ENCODE results near the gene A3GALT2.

A3GALT2 gene

DNA sequence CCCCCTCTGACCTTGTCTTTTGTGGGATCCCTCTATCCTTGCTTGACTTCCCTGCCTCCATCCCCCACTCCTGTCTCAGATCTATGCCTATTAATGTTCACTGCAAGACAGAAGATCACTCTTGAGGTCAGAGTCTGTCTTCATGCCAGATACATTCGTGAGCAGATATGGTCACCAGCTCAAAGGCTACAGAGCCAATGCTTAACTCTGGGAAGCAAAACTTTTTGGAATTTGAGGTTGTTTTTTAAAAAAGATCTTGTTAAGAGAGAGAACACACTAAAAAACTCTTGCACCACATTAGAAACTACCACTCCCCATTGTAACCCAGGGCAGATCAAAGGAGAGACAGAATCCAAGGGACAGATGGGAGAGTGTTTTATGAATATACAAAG lies 17.1 kb upstream of the A3GALT2 start:
- no peak for TF ChIP-seq ZNF335 (tag by site-specific recombination; conservative IDR thresholded peaks at IDR 0.05)
- TF ChIP-seq, protein P1, sequence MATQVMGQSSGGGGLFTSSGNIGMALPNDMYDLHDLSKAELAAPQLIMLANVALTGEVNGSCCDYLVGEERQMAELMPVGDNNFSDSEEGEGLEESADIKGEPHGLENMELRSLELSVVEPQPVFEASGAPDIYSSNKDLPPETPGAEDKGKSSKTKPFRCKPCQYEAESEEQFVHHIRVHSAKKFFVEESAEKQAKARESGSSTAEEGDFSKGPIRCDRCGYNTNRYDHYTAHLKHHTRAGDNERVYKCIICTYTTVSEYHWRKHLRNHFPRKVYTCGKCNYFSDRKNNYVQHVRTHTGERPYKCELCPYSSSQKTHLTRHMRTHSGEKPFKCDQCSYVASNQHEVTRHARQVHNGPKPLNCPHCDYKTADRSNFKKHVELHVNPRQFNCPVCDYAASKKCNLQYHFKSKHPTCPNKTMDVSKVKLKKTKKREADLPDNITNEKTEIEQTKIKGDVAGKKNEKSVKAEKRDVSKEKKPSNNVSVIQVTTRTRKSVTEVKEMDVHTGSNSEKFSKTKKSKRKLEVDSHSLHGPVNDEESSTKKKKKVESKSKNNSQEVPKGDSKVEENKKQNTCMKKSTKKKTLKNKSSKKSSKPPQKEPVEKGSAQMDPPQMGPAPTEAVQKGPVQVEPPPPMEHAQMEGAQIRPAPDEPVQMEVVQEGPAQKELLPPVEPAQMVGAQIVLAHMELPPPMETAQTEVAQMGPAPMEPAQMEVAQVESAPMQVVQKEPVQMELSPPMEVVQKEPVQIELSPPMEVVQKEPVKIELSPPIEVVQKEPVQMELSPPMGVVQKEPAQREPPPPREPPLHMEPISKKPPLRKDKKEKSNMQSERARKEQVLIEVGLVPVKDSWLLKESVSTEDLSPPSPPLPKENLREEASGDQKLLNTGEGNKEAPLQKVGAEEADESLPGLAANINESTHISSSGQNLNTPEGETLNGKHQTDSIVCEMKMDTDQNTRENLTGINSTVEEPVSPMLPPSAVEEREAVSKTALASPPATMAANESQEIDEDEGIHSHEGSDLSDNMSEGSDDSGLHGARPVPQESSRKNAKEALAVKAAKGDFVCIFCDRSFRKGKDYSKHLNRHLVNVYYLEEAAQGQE (tag by site-specific recombination; IDR thresholded peaks at IDR 0.05): no peak
- no peak for TF ChIP-seq YY1 (tag by site-specific recombination; IDR thresholded peaks at IDR 0.05)
- TF ChIP-seq ZNF521 (tag by site-specific recombination; IDR thresholded peaks at IDR 0.05): no peak
- TF ChIP-seq, protein P2, sequence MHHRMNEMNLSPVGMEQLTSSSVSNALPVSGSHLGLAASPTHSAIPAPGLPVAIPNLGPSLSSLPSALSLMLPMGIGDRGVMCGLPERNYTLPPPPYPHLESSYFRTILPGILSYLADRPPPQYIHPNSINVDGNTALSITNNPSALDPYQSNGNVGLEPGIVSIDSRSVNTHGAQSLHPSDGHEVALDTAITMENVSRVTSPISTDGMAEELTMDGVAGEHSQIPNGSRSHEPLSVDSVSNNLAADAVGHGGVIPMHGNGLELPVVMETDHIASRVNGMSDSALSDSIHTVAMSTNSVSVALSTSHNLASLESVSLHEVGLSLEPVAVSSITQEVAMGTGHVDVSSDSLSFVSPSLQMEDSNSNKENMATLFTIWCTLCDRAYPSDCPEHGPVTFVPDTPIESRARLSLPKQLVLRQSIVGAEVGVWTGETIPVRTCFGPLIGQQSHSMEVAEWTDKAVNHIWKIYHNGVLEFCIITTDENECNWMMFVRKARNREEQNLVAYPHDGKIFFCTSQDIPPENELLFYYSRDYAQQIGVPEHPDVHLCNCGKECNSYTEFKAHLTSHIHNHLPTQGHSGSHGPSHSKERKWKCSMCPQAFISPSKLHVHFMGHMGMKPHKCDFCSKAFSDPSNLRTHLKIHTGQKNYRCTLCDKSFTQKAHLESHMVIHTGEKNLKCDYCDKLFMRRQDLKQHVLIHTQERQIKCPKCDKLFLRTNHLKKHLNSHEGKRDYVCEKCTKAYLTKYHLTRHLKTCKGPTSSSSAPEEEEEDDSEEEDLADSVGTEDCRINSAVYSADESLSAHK (tag by site-specific recombination; IDR thresholded peaks at IDR 0.05): peak; percentile 80
- TF ChIP-seq, protein P3, sequence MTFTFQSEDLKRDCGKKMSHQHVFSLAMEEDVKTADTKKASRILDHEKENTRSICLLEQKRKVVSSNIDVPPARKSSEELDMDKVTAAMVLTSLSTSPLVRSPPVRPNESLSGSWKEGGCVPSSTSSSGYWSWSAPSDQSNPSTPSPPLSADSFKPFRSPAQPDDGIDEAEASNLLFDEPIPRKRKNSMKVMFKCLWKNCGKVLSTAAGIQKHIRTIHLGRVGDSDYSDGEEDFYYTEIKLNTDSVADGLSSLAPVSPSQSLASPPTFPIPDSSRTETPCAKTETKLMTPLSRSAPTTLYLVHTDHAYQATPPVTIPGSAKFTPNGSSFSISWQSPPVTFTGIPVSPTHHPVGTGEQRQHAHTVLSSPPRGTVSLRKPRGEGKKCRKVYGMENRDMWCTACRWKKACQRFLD (tag by site-specific recombination; IDR thresholded peaks at IDR 0.05): no peak
- no peak for TF ChIP-seq ZNF2 (tag by site-specific recombination; IDR thresholded peaks at IDR 0.05)
- Histone ChIP-seq H3K27ac (ENCODE audit: extremely low read depth, low read depth, low read length) (no peak overlapping the region; the same call in 1 of the 2 replicates), H3K9me3 (ENCODE audit: control insufficient read depth, insufficient read depth, low read depth, low read length) (no peaks in the 10 kb centered on the region), H3K4me3 (ENCODE audit: low read depth, low read length) (no peak overlapping the region), H3K36me3 (ENCODE audit: control insufficient read depth in 2 of 2, insufficient read depth in 1 of 2, low read length in 2 of 2) (peaks cover 0 to 42% of the 10 kb centered on the region in 2 experiments; a peak in 2 of 3 replicates), H3K4me1 (ENCODE audit: control insufficient read depth, insufficient read depth, low read length) (peaks cover 24% of the 10 kb centered on the region)
- ChIA-PET CTCF (interaction anchor here (0.6 to 2.6 kb wide), 2 partner anchors 42 to 1012 kb away, joined by 3 to 13 read pairs; no protein-coding TSS in a partner anchor), POLR2A (interaction anchor here (1.5 to 1.8 kb wide), 2 partner anchors 12 to 43 kb away, joined by 4 to 7 read pairs; no protein-coding TSS in a partner anchor)

DNA sequence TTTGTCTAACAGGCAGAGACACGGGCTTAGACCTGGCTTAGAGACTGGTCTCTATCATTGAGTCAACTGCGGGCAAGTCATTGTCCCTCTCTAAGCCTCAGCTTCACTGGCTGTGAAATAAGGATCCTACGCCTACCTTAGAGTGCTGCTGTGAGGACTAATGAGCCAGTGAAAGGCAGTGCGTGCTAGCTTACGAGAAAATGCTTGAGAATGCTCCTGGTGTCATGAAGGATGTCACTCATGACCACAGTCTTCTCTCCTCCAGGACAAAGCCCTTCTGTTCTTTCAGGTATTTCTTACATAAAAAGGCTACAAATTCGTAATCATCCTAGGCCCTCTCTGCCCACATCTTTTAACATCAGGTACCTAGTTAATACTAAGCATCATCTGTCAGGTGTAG lies 16.5 kb upstream of the A3GALT2 start:
- Histone ChIP-seq H3K4me1 (ENCODE audit: control insufficient read depth, insufficient read depth, low read length) (peaks cover 20% of the 10 kb centered on the region), H3K4me3 (ENCODE audit: low read depth, low read length) (no peak overlapping the region), H3K27ac (ENCODE audit: extremely low read depth, low read depth, low read length) (no peak overlapping the region), H3K36me3 (ENCODE audit: control insufficient read depth in 2 of 2, insufficient read depth in 1 of 2, low read length in 2 of 2) (peaks cover 0 to 43% of the 10 kb centered on the region in 2 experiments; a peak in 1 of 3 replicates), H3K9me3 (ENCODE audit: control insufficient read depth, insufficient read depth, low read depth, low read length) (no peaks in the 10 kb centered on the region)
- TF ChIP-seq ZNF112 (tag by site-specific recombination; IDR thresholded peaks at IDR 0.05) (no peak), ZNF184 (tag by site-specific recombination; IDR thresholded peaks at IDR 0.05) (no peak), ZNF37A (tag by site-specific recombination; IDR thresholded peaks at IDR 0.05) (no peak), KLF9 (tag by site-specific recombination; IDR thresholded peaks at IDR 0.05; ENCODE audit: low read depth) (no peak), ZNF48 (tag by site-specific recombination; IDR thresholded peaks at IDR 0.05) (no peak), ZBTB21 (tag by site-specific recombination; IDR thresholded peaks at IDR 0.05) (no peak), ZNF292 (tag by site-specific recombination; IDR thresholded peaks at IDR 0.05; ENCODE audit: borderline replicate concordance, low read depth) (no peak), WT1 (tag by site-specific recombination; IDR thresholded peaks at IDR 0.05) (no peak), ZNF132 (tag by site-specific recombination; IDR thresholded peaks at IDR 0.05; ENCODE audit: borderline replicate concordance) (no peak), YY2 (tag by site-specific recombination; IDR thresholded peaks at IDR 0.05) (no peak), ZNF610 (tag by site-specific recombination; IDR thresholded peaks at IDR 0.05; ENCODE audit: borderline replicate concordance) (no peak)
- TF ChIP-seq, protein P4, sequence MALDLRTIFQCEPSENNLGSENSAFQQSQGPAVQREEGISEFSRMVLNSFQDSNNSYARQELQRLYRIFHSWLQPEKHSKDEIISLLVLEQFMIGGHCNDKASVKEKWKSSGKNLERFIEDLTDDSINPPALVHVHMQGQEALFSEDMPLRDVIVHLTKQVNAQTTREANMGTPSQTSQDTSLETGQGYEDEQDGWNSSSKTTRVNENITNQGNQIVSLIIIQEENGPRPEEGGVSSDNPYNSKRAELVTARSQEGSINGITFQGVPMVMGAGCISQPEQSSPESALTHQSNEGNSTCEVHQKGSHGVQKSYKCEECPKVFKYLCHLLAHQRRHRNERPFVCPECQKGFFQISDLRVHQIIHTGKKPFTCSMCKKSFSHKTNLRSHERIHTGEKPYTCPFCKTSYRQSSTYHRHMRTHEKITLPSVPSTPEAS (tag by site-specific recombination; IDR thresholded peaks at IDR 0.05): no peak
- TF ChIP-seq, protein P5, sequence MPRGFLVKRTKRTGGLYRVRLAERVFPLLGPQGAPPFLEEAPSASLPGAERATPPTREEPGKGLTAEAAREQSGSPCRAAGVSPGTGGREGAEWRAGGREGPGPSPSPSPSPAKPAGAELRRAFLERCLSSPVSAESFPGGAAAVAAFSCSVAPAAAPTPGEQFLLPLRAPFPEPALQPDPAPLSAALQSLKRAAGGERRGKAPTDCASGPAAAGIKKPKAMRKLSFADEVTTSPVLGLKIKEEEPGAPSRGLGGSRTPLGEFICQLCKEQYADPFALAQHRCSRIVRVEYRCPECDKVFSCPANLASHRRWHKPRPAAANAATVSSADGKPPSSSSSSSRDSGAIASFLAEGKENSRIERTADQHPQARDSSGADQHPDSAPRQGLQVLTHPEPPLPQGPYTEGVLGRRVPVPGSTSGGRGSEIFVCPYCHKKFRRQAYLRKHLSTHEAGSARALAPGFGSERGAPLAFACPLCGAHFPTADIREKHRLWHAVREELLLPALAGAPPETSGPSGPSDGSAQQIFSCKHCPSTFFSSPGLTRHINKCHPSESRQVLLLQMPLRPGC (tag by site-specific recombination; IDR thresholded peaks at IDR 0.05): no peak
- TF ChIP-seq, protein P6, sequence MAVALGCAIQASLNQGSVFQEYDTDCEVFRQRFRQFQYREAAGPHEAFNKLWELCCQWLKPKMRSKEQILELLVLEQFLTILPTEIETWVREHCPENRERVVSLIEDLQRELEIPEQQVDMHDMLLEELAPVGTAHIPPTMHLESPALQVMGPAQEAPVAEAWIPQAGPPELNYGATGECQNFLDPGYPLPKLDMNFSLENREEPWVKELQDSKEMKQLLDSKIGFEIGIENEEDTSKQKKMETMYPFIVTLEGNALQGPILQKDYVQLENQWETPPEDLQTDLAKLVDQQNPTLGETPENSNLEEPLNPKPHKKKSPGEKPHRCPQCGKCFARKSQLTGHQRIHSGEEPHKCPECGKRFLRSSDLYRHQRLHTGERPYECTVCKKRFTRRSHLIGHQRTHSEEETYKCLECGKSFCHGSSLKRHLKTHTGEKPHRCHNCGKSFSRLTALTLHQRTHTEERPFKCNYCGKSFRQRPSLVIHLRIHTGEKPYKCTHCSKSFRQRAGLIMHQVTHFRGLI (tag by site-specific recombination; IDR thresholded peaks at IDR 0.05): no peak
- ChIA-PET CTCF (interaction anchor here (0.6 to 2.6 kb wide), 2 partner anchors 22 to 42 kb away, joined by 3 to 13 read pairs; no protein-coding TSS in a partner anchor), POLR2A (interaction anchor here (1.8 kb wide), 1 partner anchor 12 kb away, joined by 7 read pairs; no protein-coding TSS in a partner anchor)
